ENCODE results near the gene NDUFA1.
"Not testable (repeated sequence)": the region's sequence is repeated elsewhere in the genome, so short reads cannot be mapped to it uniquely, and the experiment has no call there.

Gene NDUFA1

DNA sequence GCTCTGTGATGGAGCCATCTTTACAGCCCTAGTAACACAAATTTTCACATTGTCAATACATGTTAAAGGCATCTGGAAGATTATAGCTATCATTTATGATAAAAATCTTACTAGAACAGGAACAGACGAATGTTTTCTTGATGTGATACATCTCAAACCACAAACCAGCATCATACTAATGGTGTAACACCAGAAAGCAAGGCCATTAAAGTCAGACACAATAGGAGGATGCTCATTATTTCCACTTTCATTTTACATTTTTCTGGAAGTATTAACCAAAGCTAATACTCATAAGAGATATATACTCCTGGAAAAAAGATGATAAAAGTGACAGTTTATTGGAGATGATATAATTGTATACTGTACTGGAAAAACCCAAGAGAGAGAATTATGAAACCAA, 29.3 kb downstream of the NDUFA1 start:
- no peak for DNase-seq (ENCODE audit: low read depth in 3 of 3)

DNA sequence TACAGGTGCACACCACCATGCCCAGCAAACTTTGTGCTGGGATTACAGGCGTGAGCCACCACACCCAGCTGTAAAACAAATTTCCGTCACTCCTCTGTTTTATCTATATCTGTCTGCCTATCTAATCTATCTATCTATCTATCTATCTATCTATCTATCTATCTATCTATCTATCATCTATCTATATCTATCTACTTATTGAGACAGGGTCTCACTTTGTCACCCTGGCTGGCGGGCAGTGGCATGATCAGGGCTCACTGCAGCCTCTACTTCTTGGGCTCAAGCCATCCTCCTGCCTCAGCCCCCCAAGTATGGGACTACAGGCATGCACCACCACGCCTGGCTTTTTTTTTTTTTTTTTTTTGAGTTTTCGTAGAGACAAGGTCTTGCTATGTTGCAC, 44.7 kb downstream of the NDUFA1 start:
- no peak for DNase-seq (ENCODE audit: low read depth in 3 of 3)

DNA sequence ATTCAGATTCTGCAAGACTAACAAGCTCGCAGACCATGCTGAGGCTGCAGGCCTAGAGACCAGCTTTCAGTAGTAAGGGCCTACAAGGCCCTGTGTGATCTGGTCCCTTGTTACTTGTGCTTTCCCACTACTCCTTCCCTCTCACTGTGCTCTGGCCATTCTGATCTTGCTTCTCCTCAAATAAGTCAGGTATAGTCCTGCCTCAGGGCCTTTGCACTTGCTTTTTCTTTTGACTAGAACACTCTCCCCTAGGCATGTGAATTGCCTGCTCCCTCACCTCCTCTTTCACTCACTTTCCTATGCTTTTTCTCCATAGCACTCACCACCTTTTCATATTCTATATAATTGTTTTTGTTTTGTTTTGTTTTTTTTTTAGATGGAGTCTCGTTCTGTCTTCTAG, 46.2 kb downstream of the NDUFA1 start:
- DNase-seq (ENCODE audit: low read depth in 3 of 3) = no peak

DNA sequence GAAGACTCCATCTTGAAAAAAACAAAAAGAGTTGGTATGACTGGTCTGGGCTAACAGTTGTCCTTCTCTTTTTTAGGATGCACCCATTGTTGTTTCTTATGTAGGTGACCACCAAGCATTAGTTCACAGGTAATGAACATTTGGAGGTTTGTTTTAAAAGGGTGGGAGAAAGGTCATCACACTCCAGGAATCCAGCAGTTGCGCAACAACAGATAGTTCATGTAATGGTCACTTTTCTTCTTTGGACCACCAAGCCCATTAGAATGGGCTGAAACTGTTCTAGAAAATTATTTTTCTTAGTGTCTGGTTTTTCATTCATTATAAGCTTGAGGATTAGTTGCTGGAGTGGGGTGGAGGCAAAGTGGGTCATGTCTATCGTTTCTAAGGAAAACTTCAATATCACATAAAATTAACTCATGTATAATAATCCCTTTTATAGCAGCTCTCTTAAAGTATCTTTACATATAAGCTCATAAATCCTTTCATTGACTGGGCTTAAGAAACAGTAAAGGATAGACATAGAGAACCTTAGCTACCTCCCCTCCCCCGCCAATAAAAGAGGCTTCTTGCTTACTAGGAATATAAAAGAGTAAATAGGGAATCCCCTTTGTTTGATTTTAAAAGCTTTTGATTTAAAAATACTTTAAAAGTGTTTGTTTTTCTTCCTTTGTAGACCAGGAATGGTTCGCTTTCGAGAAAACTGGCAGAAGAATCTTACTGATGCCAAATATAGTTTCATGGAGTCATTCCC, 48.4 kb downstream of the NDUFA1 start:
- no peak for DNase-seq (ENCODE audit: low read depth in 3 of 3)

DNA sequence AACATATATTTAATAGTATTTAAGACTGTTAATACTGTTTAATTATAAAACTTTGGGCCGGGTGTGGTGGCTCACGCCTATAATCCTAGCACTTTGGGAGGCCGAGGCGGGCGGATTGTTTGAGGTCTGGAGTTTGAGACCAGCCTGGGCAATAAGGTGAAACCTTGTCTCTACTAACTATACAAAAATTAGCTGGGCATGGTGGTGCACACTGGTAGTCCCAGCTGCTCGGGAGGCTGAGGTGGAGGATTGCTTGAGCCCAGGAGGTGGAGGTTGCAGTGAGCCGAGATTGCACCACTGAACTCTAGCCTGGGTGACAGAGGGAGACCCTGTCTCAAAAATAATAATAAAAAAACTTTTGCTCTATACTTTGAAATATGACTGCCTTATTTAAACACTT, 50.8 kb downstream of the NDUFA1 start:
- DNase-seq (ENCODE audit: low read depth in 3 of 3) = not testable (repeated sequence)
